ENCODE results near the gene SPATA19. TPM values are rescaled to one million over a fixed set of nuclear protein-coding genes. Genes with fewer than 3 reads are reported as not detected.

SPATA19 gene
- total RNA-seq, 3 donors from 2014 or later (not counting 1 experiment from before 2014, with no cell fraction given) = not detected

- no peak for ATAC-seq
- intact Hi-C loops (cut with micrococcal nuclease) = no loop called here
- no peak overlapping the region for H3K4me3 ChIP-seq (ENCODE audit: low read length)
- 81% methylated on average over 6 of the region's 6 CpGs for WGBS (ENCODE audit: insufficient coverage)
- Mint-ChIP-seq H3K4me1 (no peaks in the 10 kb centered on the region), H3K27ac (no peak overlapping the region), H3K9me3 (no peaks in the 10 kb centered on the region), H3K36me3 (no peaks in the 10 kb centered on the region), H3K27me3 (ENCODE audit: low read depth in 2 of 2) (peaks cover 0 to 1% of the 10 kb centered on the region in 2 donors), H3K4me3 (no peak overlapping the region)
- no peaks in the 10 kb centered on the region for H3K36me3 ChIP-seq (ENCODE audit: control insufficient read depth, insufficient read depth, low read length)
- no peaks in the 10 kb centered on the region for H3K9me3 ChIP-seq (ENCODE audit: control insufficient read depth, insufficient read depth, low read length)
- no peak for DNase-seq
- no peaks in the 10 kb centered on the region for H3K4me1 ChIP-seq (ENCODE audit: control insufficient read depth, insufficient read depth, low read length)
- no peak for TF ChIP-seq CTCF (IDR thresholded peaks at IDR 0.05)
- no peak overlapping the region for H3K27ac ChIP-seq (ENCODE audit: low read length)
- no peaks in the 10 kb centered on the region for H3K27me3 ChIP-seq (ENCODE audit: control insufficient read depth, insufficient read depth, low read length)
Observed at GRCh38 chr11:133823211-133823610, 22.1 kb downstream of the SPATA19 start.

- Mint-ChIP-seq H3K27ac (no peak overlapping the region), H3K9me3 (no peaks in the 10 kb centered on the region), H3K4me3 (no peak overlapping the region), H3K36me3 (no peaks in the 10 kb centered on the region), H3K27me3 (ENCODE audit: low read depth in 2 of 2) (no peaks in the 10 kb centered on the region), H3K4me1 (no peaks in the 10 kb centered on the region)
- no peaks in the 10 kb centered on the region for H3K27me3 ChIP-seq (ENCODE audit: control insufficient read depth, insufficient read depth, low read length)
- no peak overlapping the region for H3K27ac ChIP-seq (ENCODE audit: low read length)
- WGBS (ENCODE audit: insufficient coverage) = 30% methylated on average over 8 of the region's 8 CpGs
- no peaks in the 10 kb centered on the region for H3K36me3 ChIP-seq (ENCODE audit: control insufficient read depth, insufficient read depth, low read length)
- ATAC-seq = no peak
- intact Hi-C loops (cut with micrococcal nuclease) = no loop called here
- no peaks in the 10 kb centered on the region for H3K4me1 ChIP-seq (ENCODE audit: control insufficient read depth, insufficient read depth, low read length)
- no peak for TF ChIP-seq CTCF (IDR thresholded peaks at IDR 0.05)
- no peak overlapping the region for H3K4me3 ChIP-seq (ENCODE audit: low read length)
- no peak for DNase-seq
- no peaks in the 10 kb centered on the region for H3K9me3 ChIP-seq (ENCODE audit: control insufficient read depth, insufficient read depth, low read length)
Observed at GRCh38 chr11:133821776-133822175, 23.5 kb downstream of the SPATA19 start.

GRCh38 chr11:133819746-133820315, 25.5 kb downstream of the SPATA19 start:
- no peaks in the 10 kb centered on the region for H3K4me1 Mint-ChIP-seq
- Histone ChIP-seq H3K4me3 (ENCODE audit: low read length) (no peak overlapping the region), H3K27ac (ENCODE audit: low read length) (no peak overlapping the region), H3K4me1 (ENCODE audit: control insufficient read depth, insufficient read depth, low read length) (no peaks in the 10 kb centered on the region), H3K9me3 (ENCODE audit: control insufficient read depth, insufficient read depth, low read length) (no peaks in the 10 kb centered on the region), H3K36me3 (ENCODE audit: control insufficient read depth, insufficient read depth, low read length) (no peaks in the 10 kb centered on the region), H3K27me3 (ENCODE audit: control insufficient read depth, insufficient read depth, low read length) (no peaks in the 10 kb centered on the region)
- ATAC-seq (no peak), DNase-seq (no peak)
- intact Hi-C loops (cut with micrococcal nuclease) = no loop called here
- no peak for TF ChIP-seq CTCF (IDR thresholded peaks at IDR 0.05)
- no peak overlapping the region for H3K4me3 Mint-ChIP-seq
- H3K27me3 Mint-ChIP-seq (ENCODE audit: low read depth in 2 of 2) = no peaks in the 10 kb centered on the region
- no peaks in the 10 kb centered on the region for H3K9me3 Mint-ChIP-seq
- no peak overlapping the region for H3K27ac Mint-ChIP-seq
- H3K36me3 Mint-ChIP-seq = no peaks in the 10 kb centered on the region
- 80% methylated on average over 6 of the region's 6 CpGs for WGBS (ENCODE audit: insufficient coverage)

- TF ChIP-seq CTCF (IDR thresholded peaks at IDR 0.05) = no peak
- no peaks in the 10 kb centered on the region for H3K9me3 Mint-ChIP-seq
- no peak for ATAC-seq
Observed at GRCh38 chr11:133819114-133819513, 26.2 kb downstream of the SPATA19 start.

More at GRCh38 chr11:133819114-133819513, 26.2 kb downstream of the SPATA19 start:
- no peaks in the 10 kb centered on the region for H3K4me1 ChIP-seq (ENCODE audit: control insufficient read depth, insufficient read depth, low read length)
- WGBS (ENCODE audit: insufficient coverage) = 91% methylated on average over 10 of the region's 10 CpGs
- intact Hi-C loops (cut with micrococcal nuclease) = no loop called here
- H3K27me3 Mint-ChIP-seq (ENCODE audit: low read depth in 2 of 2) = no peaks in the 10 kb centered on the region
- no peaks in the 10 kb centered on the region for H3K36me3 ChIP-seq (ENCODE audit: control insufficient read depth, insufficient read depth, low read length)
- no peak overlapping the region for H3K4me3 Mint-ChIP-seq
- no peaks in the 10 kb centered on the region for H3K36me3 Mint-ChIP-seq
- no peaks in the 10 kb centered on the region for H3K27me3 ChIP-seq (ENCODE audit: control insufficient read depth, insufficient read depth, low read length)
- H3K4me1 Mint-ChIP-seq = no peaks in the 10 kb centered on the region
- no peak overlapping the region for H3K27ac Mint-ChIP-seq
- no peak overlapping the region for H3K4me3 ChIP-seq (ENCODE audit: low read length)
- H3K27ac ChIP-seq (ENCODE audit: low read length) = no peak overlapping the region
- no peaks in the 10 kb centered on the region for H3K9me3 ChIP-seq (ENCODE audit: control insufficient read depth, insufficient read depth, low read length)
- DNase-seq = no peak

All from natural killer cell (primary cell).